Activated T-cell treated with anti-CD3 and anti-CD28 coated beads, Interleukin-2, amount 50 U/mL, for 1 hour (primary cell): Measurements from ENCODE around the gene GDPD5.

Source experiments
- DNase-seq: peaks from one replicate; pipeline ENCODE4 v3.0.0-alpha.2; 2020

GDPD5 gene

DNA sequence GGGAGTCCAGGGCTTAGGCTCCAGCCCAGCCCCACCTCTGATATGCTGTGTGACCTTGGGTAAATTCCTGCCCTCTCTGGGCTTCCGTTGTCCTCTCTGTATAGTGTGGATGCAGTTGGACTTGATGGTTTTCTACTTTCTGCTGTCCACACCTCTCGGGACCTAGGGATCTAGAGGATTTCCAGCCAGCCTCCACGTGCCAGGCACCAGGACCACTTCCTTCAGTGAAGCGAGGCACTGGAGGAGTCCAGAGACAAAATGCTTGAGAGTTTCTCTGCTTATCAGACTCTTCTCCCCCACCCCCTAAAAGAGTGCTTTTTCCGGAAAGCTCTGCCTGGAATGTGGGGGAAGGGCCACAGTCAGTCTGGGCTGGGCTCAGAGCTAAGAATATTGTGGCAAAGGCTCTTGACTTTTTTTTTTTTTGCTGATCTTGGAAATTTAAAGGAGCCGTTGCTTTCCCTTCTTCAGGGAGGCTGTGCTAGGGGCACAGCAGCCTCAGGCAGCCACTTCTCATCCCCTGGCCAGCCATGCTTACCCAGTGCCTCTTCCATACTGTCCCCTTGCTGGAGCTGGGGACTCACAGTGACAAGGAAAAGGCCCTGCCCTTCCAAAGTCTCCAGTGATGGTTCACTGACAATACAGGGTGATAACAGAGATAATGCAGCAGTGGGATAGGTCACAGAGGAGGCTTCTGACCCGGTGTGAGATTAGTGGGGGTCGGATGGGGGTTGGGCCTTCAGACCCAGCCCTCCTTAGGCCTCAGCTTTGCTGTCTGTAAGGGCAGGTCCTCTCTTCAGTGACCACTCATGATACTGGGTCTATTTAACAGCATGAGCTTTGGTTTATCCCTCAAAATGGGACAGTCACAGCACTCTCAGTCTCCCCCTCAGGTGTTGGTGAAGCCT, 33.5 kb upstream of the GDPD5 start:
- no peak for DNase-seq

DNA sequence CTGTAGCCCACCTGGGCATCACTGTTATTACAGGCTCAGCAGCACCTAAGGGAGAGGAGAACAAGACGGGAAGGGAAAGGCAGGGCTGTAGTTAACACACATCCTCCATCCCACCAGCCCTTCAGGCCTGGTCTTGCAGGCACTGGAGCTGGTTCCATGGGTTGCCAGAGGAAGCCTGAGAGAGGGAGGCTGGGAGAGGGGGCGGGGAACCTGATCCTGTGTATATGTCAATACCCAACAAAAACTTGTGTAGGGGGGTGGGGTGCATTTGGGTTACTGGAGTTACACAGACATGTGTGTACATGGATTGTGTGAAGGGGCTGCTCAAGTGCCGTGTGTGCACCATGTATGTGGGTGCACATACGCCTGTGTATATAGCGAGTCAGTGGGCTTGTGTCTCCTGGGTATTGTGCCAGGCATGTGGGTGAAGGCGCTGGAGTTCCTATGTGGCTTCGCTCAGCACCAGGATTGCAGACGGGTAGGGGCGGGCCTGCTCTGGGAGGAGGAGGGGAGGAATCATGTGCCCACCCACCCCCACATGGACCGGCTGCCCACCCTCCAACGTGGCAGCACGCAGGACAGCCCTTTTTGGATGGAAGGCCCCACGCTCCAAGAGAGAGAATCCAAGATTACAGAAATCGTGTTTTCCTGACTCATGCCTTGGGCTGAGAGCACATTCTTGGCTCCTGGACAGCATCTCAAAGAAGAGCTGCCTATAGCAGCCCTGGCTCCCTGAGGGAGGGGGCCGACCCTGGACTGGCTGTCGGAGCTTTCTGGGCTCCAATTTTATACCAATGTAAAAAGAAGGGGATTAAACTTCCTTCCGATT, 32.1 kb upstream of the GDPD5 start:
- DNase-seq: no peak

DNA sequence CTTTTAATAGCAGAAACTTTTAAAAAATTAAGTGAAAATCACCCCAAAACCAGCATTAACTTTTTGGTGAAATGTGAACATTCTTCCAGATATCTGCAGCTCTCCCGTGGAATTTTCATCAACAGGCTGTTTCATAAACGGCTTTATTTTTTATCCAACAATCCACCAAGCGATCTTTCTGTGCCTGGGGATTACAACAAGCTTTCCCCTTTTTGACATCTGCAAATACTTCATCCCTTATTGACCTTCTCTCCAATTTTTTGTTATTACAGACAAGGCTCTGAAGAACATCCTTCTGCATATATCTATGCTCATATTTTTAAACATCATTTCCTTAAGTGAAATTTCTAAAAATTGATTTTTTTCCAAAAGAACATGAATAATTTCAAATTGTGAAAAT, 30.5 kb upstream of the GDPD5 start:
- DNase-seq: no peak

DNA sequence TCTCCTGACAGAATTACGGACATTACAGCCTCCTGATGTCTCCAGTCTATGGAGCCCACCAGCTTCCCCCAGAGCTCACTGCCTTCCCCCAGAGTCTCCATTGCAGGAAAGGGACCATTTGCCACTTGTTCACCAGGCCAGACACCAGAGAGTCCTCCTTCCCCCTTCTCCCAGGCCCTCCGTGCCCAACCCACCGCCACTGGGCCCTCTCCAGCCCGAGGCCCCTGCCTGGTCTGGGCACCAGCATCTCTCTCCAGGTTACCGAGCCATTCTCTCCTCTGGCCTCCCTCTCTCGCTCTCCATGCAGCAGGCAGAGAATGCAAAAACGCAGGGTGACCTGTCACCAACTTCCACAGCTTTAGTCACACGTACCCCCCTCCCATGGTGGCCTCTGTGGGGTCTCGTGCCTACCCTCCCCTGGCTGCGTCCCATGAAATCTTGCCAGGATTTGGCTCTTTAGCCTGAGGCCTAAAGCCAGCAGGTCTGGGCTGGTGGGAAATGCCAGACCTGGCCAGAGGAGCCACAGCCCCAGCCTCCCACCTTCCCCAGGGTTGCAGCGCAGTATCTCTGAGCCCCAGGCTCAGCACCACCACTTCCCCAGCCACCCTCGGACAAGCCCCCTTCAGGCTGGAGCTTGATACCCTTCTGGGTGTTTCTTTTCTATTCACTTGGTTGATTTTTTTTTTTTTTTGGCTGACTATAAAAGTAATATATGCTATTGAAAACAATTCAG, 29.5 kb upstream of the GDPD5 start:
- DNase-seq: no peak

DNA sequence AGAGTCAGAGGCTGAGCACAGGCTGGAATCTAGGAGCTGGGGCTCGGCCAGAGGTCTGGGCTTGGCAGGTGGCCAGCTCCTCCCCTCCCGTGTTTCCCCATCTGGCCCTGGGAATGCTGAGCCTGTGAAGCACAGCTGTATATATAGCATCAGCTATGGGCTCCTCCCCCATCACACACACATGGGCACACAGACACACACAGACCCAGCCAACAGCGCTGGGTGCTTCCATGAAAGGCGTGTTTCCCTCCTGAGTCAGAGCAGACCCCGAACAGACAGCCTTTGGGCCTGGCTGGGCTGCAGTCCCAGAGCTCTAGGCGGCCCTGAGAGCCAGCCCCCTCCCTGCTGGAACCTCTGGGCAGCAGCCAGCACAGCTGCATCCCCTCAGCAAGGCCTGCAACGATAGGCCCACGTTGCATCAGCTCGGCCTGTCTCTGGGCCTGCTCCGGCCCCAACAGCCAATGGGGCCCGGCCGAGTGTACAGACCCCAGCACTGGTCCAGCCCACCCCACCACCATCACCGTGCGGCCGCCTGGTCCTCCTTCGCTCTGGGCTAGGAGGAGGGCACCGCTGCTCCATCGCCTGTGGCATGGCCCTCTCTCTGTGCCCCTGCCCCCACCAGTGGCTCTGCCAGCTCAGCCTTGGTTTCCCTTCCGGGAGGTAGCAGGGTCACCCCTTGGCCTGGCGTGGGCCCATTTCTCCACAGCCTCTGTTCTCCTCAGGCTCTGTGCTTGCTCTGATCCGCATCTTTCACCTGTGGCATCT, 28.7 kb upstream of the GDPD5 start:
- no peak for DNase-seq

DNA sequence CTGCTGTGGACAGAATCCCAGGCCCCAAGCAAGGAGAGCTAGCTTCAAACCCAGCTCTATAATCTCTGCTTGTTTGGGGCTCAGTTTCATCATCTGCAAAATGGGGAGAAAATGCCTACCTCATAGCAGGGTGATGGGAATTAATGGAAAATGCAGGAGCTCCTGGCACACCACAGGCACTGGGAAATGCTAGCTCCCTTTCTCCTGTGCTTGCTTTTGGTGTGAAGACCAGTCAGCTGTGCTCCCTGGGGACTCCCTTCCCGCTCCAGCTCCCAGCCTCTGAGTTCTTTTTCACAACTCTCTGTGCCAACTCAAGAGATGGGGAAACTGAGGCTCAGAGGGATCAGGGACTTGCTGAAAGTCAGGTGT, 28.1 kb upstream of the GDPD5 start:
- no peak for DNase-seq

DNA sequence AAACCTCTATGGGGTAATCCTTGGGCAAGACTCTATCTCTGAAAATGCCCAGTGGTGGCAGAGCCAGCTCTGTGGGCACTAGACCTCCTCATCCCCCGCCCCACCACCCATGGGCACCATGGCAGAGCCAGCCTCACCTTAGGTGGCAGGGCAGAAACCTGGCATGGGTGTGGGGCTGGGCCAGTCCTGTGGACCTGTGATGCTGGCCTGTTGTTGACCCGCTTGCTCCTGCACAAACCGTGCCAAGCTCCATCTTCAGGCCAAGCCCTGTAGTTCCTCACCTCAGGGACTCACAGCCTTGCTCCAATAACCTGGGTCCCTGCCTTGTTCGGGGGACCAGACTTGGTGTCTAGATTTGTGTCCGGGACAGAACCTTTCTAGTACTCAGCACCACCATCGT, 27.4 kb upstream of the GDPD5 start:
- DNase-seq: no peak

DNA sequence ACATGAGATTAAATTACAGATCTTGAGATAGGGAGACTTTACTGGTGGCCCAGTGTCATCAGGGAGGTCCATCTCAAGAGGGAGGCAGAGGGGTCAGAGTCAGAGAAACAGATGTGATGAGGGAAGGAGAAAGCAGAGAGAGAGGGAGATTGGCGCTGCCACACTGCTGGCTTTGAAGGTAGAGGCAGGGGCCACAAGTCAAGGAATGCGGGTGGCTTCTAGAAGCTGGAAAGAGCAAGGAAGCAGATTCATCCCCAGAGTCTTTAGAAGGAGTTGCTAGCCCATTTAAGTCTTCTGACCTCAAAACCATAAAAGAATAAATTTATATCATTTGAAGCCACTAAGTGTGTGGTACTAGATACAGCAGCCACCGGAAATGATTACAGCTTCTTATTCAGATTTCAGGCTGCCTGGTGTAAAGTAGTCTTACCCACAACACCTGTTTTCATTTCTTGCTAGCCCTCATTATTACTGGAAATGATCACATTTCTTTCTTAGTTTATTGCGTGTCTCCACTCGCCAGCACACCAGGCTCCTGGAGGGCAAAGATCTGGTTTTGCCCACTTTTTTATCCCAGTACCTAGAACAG, 23.7 kb upstream of the GDPD5 start:
- no peak for DNase-seq

DNA sequence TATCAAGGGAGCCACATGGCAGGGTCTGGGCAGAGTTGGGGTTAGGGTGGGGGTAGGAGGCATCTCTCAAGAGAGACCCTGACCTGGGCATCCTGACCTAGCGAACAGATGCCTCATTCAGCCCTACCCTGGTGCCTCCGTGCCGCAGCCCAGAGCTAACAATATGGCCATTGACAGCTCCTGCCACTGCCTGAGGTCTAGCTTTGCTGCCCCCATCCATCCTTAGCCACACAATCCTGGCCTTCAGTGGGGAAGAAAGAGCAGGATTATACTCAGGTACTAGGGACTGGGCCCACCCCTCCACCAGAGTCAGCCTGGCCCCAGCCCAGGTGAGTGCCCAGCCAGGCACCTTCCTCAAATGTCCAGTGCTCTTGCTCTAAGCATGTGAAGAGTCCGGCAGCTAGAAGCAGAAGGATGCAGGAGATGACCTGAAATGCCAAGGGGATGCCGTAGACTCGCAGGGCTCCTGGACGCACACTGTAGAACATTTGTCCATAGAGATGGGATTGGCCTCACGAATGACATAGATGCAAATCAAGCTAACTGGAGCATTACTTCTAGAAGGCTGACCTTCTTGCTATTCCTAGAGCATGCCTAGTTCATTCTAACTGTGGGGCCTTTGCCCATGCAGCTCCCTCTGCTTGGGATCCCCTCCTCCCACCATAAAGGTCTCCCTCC, 23.0 kb upstream of the GDPD5 start:
- DNase-seq: no peak

DNA sequence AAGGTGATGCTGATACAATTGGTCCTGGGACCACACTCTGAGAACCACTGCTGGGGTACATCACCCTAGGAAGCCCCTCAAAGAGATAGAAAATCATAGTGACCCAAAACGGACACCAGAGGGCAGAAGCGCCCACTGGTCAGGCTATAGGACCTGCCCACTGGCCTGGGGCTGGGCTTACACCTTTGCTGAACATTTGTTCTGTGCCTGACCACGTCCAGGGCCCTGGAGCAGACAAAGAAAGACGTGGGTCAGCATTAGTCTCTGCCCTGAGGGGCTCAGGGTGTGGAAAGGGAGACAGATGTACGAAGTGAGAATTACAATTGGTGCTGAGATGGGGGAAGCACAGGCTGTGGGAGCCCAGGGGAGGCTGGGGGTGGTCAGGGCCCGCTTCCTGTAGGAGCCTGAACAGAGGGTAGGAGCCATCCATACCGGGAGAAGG, 21.9 kb upstream of the GDPD5 start:
- DNase-seq: no peak

DNA sequence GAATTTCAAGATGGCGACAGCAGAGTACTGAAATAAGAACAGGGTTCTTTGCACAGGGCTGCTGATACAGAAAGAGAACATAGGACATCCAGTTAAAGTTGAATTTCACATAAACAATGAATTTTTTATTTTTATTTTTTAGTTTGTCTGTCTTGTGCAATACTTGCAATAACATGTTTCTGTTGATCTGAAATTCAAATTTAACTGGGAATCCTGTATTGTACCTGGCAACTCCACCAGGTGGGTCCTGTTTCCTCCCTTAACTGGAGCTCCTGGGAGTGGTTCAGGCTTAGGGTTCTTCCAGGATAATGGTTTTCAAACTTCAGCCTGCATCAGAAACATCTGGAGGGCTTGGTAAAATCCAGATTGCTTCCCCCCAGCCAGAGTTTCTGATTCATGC, 21.4 kb upstream of the GDPD5 start:
- no peak for DNase-seq

DNA sequence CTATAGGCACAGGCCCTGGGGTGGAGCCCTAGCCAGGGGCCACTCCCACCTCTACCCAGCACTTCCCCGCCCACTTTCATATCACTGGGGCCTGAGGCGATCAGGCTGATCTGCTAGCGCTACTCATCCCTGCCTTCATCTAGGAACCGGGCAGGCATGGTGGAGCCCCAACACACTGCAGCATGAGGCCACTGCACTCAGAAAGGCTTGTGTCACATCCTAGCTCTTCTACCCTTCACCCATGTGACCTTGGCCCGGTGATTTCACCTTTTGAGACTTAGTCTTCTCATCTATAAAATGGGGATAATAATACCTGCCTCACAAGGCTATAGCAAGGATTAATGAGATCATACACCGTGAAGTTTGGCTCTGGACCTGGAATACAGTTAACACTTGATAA, 18.1 kb upstream of the GDPD5 start:
- DNase-seq: no peak

DNA sequence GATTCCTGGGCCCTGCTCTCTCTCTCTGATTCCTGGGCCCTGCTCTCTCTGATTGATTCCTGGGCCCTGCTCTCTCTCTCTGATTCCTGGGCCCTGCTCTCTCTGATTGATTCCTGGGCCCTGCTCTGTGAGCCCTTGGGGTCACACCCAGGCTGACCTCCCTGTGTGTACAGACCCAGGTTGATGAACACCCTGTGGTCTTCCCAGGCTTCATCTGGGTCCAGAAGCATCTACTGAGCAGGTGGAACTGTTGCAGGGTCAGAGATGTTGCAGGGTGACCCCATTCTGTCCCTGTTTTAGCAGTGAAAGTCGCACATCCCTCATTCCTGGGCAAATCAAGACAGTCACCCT, 16.3 kb upstream of the GDPD5 start:
- no peak for DNase-seq

DNA sequence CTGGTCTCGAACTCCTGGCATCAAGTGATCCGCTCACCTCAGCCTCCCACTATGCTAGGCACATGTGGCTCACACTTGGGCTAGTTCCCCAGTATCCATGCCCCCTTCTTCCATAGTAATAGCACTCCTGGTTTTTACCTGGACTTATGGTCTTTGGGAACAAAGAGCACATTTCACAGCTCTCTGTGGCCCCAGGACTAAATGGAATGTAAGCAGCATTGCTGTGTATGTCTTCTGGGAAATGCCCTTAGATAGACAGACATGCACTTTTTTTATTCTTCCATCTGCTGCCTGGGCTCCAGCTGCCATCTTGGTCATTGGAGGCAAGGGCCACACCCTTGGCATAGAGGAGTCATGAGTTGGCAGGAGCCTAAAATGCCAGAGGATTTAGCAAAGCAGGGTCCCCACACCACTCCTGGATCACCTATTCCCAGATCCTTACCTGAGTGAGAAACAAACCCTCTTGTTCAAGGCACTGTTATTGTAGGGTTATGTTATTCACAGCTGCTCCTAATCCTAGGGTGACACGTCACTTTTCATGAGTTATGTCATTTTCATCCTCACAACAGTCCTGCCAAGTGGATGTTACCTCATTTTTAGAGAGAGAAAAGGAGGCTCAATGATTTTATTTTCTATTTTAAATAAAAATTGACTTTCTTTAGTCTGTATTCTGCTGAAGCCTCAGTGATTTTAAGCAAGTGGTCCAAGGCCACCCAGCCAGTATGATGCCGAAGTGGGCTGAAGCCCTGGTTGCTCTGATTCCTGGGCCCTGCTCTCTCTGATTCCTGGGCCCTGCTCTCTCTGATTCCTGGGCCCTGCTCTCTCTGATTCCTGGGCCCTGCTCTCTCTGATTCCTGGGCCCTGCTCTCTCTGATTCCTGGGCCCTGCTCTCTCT, 15.7 kb upstream of the GDPD5 start:
- no peak for DNase-seq

DNA sequence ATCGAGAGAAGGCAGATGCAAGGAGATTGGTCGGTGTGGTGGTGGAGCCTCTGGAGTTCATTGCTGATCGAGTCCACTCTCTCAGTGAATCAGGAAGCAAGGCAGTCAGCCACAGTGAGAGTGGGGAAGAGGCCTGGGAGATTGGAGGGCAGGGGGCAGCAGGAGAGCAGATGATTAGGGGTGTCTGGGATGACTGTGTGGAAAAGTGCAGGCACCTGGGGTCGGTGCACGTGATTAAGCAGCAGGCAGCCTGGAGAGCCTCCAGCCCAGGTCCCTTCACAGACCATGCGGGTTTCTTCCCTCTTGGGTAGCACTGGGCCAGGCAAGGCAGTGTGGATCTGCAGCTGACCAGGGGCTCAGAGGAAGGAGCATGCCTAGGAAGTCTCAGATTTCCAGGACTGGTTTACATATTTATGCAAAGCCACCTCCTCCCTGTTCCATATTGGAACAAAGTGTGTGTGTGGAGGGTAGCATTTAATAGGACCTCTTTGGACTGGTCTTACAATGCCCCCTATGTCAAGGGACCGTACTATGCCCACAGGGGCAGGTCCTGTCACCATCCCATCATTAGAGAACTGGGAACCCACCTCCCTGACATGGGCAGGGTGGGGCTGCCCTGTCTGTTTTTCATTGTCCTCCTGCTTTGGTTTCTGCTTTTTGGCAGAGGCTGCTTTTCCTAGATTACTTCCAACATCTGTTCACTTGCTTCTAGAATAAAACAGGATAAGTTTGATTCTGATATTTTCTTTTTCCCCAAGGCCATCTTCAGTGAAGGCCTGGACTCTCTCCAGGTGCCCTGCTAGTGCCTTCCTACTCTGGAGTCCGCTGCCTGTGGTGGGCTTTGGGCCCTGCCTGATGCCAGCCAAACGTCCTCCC, 14.0 kb upstream of the GDPD5 start:
- DNase-seq: no peak

DNA sequence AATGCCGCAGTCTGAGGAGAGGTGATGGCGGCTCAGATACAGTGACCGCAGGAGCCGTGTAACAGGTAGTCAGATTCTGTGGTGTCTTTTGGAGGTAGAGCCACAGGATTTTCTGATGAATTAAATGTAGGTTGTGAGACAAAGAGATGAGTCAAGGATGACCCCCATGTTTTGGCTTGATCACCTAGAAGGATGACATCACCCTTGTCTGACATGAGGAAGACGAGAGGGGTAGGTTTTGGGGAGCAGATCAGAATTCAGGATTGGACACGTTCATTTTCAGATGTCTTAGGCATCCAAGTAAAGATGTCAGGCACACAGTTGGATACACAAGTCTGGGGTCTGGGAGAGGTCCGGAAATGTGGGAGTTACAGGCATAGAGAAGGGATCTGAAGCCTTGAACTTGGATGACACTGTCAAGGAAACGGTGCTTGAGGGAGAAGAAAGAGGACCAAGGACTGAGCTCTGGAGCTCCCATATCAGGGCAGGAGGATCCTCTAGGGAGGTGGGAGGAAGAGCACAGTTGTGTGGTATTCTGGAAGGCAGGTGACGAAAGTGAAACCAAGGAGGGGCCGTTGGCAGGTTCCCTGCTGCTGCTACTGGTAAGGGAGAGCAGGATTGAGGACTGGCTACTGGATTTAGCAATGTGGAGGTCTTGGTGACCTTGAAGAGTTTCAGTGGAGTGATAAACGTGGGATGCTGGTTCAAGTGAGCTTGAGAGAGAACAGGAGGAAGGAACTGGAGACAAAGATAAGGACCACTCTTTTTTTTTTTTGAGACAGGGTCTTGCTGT, 12.6 kb upstream of the GDPD5 start:
- DNase-seq: no peak

DNA sequence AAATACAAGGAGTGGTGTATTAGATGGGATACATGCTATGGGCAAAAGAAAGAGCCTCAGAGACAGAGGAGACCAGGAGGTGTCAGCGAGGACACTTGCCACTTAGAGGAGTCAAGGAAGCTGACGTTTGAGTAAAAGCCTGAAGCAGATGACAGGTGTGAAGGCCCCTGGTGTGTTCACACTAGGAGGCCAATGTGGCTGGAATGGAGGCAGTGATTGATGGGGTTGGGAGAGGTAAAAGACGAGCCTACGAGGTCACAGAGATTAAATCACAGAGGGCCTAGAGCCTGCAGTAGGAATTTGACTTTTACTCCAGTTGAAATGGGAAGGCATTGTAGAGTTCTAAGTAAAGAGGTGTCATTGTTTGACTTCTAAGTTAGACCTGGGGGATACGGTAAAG, 12.0 kb upstream of the GDPD5 start:
- no peak for DNase-seq

DNA sequence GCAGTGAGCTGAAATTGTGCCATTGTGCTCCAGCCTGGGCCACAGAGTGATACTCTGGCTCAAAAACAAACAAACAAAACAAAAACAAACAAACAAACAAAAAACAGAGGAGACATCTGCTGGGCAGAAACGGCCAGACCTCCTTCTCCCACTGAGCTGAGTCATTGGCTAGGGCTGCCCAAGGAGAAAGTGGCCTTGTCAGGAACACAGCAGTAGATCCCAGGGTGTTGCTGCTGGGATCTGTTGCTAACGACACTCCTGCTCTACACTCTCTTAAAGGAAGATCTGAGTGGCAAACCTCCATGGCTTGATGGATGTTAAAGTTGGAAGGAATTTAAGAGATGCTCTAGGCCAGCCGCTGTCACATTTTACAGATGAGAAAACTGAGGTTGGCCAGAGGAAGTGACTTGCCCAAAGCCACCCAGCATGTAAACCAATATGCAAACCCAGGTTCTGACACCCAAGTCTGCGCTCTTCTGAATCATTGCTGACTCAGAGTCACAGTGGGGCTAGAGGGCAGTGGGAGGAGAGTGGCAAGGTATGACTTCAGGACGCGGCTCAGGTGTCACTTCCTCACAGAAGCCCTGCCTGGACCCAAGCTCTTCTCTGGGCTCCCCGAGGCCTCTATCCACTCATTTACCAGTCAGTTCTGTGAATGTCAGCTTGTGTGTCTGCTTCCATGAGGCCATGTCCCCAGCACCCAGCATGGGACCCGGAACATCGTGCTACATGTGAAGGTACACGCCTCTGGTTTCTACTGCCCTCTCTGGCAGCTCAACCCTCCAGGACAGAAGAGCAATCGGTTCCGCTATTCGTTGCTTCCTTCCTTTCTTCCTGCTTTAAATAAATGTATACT, 11.3 kb upstream of the GDPD5 start:
- DNase-seq: no peak
